Choroid plexus epithelial cell (primary cell): ENCODE results near the gene PRSS1.
A peak's percentile ranks its signal among the peaks of the same experiment; 100 is the strongest.
"Not testable (repeated sequence)": the region's sequence is repeated elsewhere in the genome, so short reads cannot be mapped to it uniquely, and the experiment has no call there.

Experiments used
- DNase-seq: peaks from one replicate; pipeline ENCODE4 v3.0.0-alpha.2; 2010; ENCODE audit warnings: low read depth
- H3K4me3 ChIP-seq: 2 replicates; pipeline ENCODE4 v1.5.1; 2011; ENCODE audit warnings: low read depth, mild to moderate bottlenecking, control low read depth, low read length, moderate library complexity
- TF ChIP-seq, protein P1 (sequence below): conservative IDR thresholded peaks from 2 replicates; pipeline ENCODE4 v1.5.1; 2011; ENCODE audit warnings: low read depth, mild to moderate bottlenecking, control low read depth, inconsistent platforms, low read length, moderate library complexity

The PRSS1 gene

DNA sequence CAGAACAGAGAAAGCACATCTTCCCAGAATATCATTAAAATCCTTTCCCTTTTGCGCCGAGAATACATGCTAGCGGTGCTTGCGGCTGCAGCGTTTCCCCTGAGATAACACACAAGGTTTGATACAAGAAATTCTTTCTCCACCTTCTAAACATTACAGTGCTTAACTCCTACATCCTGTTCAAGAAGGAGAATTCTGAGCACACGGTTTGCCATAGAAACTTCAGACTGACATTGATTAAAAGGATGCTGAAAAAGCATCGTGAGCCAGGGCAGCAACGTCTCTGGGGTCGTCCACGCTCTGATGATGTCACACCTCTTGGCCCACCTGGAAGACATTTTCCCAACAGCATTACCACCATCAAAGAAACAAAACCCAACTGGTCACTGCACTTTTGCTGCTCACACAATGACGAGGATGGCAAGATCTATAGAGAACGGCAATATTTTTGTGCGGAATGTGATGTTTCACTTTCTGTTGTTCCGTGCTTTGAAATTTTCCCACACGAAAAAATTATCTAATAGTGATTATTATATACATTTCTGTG, 27.0 kb upstream of the PRSS1 start:
- no peak overlapping the region for H3K4me3 ChIP-seq
- TF ChIP-seq, protein P1, sequence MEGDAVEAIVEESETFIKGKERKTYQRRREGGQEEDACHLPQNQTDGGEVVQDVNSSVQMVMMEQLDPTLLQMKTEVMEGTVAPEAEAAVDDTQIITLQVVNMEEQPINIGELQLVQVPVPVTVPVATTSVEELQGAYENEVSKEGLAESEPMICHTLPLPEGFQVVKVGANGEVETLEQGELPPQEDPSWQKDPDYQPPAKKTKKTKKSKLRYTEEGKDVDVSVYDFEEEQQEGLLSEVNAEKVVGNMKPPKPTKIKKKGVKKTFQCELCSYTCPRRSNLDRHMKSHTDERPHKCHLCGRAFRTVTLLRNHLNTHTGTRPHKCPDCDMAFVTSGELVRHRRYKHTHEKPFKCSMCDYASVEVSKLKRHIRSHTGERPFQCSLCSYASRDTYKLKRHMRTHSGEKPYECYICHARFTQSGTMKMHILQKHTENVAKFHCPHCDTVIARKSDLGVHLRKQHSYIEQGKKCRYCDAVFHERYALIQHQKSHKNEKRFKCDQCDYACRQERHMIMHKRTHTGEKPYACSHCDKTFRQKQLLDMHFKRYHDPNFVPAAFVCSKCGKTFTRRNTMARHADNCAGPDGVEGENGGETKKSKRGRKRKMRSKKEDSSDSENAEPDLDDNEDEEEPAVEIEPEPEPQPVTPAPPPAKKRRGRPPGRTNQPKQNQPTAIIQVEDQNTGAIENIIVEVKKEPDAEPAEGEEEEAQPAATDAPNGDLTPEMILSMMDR: no peak
- DNase-seq: no peak

DNA sequence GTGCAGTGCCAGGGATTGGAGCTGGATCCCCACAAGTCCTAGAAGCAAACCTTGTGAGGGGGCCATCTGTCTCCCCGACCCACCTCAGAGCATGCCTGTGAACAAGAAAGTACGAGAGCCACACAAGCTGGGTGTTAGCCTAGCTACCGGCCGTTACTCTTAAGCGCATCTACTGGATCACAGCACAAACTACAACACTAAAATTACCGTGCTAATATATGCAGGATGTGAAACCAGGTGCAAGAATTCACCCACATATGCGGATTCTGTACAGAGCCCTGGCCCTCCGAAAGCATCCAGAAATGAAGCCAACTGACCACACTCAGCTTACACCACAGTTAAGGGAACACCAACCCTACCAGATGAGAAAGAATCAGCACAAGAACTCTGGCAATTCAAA, 16.0 kb upstream of the PRSS1 start:
- TF ChIP-seq, protein P1: no peak
- no peak for DNase-seq
- no peak overlapping the region for H3K4me3 ChIP-seq

DNA sequence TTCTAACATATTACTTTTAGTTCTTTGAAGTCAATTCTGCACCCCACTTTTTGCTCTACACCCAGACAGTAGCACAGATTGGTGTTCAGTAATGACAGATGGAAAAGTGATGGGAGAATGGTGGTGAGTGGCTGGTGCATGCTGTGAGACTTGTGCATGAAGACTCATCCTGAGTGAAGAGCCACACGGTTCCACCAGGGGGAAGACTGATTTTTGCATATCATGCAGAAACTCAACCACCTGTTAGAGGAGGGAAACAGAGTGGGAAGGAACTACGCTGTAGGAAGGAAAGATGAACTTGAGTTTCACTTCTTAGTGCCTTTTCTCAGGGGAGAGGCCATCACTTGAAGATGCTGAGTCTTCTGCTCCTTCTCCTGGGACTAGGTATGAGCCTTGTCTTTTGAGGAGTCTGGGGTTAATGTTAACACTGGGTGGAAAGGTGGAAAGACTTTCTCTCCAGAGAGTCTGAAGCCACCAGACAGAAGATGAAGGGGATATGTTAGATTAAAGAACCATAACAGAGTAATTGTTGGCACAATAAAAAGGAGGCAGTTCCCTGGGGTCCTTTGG, 9.3 kb upstream of the PRSS1 start:
- peak; percentile 6 for DNase-seq
- no peak overlapping the region for H3K4me3 ChIP-seq
- TF ChIP-seq, protein P1: peak; percentile 27

DNA sequence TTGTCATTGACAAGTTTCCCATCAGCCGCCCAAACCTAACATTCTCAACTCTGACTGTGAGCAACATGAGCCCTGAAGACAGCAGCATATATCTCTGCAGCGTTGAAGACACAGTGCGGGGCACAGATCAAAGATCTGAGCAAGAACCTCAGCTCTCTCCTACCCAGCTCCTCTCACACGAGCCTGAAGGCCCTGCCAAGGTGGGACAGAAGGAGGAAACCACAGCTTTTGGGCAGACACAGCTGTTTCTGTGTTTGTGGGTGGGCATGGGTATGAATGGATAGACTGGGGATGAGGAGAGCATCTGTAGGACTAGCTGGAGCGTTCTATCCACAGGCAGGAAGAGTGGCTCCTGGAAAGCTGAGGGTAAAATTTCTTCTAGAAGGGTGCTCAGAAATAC, 8.5 kb upstream of the PRSS1 start:
- TF ChIP-seq, protein P1: no peak
- DNase-seq: no peak
- no peak overlapping the region for H3K4me3 ChIP-seq

DNA sequence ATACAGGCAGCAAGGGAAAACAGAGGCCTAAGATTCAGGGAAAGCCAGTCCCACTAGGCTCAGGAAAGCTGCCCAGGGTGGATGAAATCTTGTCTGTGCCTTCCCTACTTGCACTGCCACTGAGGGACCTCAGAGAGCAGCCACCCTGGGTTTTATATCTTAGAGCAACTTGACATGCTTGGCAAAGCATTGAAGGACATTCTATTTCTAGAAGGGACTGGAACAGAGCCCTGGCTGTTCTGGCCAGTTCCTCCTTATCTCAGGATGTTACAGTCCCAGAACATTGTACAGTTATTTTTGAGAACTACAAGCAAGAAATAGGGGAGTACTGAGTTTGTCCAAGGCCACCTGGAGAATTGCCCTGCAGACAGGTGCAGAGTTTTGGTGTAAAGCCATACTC, 7.3 kb upstream of the PRSS1 start:
- DNase-seq, H3K4me3 ChIP-seq: not testable (repeated sequence)

DNA sequence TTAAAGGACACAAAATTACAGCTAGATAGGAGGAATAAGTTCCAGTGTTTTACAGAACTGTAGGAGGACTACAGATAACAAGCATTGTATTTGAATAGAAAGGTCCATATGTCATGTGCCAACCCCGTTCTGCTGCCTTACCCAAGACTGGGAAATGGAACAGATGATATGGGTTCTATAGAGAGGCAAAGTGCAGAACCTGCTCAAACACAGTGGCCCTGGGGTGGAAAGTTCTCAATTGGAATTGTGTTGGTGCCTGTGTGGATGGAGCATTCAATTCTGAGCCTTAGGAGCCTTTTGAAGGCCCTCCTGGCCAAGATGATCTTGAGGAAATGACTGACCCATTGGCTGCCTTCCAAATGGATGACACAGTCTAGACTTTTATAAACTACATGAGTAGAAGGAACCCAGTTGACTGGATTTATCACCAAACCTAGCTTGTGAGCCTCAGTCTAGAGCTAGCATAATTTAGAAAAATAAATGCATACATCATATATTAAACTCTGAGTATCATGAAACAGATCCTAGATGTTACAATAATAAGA, 4.1 kb upstream of the PRSS1 start:
- peak; percentile 10 for DNase-seq
- TF ChIP-seq, protein P1: no peak
- no peak overlapping the region for H3K4me3 ChIP-seq

DNA sequence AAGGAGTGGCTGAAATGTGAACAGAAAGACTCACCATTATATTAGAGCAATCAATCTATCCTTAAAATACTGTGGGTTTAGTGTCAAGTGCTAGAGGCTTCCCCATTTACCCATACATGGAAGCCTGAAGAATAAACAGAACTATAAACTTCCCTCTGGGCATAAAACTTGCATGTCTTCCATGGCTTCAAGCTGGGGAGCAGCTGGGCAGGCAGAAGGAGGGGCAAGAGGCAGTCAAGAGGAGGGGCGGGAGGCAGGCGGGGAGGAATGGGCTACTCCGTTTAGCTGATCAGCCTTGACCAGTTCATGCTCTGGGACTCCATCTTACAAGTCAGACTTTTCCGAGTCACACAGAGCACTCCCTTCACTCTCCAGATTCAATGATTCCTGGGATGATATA, 3.5 kb upstream of the PRSS1 start:
- no peak for DNase-seq
- TF ChIP-seq, protein P1: no peak
- no peak overlapping the region for H3K4me3 ChIP-seq
